Right lobe of liver (tissue), 6 donors: ENCODE results near the gene TMEM174. TPM values are rescaled to one million over a fixed set of nuclear protein-coding genes. Genes with fewer than 3 reads are reported as not detected.

Source experiments
- ATAC-seq, 4 donors: fragments of 200-7000 bp; cut with Tn5 transposase; one replicate each; pipeline ENCODE4 v1.9.1; 2020; ENCODE audit warnings: mild to moderate bottlenecking in 4 of 4, moderate library complexity in 4 of 4
- DNase-seq, 3 donors: peaks; one replicate each; pipeline ENCODE4 v3.0.0-alpha.2; 2020
- H3K27ac ChIP-seq, 3 donors: fragments of 200-600 bp; one replicate each; pipeline ENCODE4 v1.8.0; 2022
- H3K27me3 ChIP-seq, 2 donors: fragments of 200-600 bp; one replicate each; pipeline ENCODE4 v1.8.0; 2022
- H3K36me3 ChIP-seq, 4 donors: fragments of 200-600 bp; sonication (generic) in 1 of 4; one replicate each; pipeline versions ENCODE4 v1.5.1 to v1.8.0; 2017 to 2022; ENCODE audit warnings: control low read depth in 1 of 4
- H3K4me1 ChIP-seq, 4 donors: fragments of 200-600 bp; sonication (generic) in 1 of 4; one replicate each; pipeline versions ENCODE4 v1.5.1 to v1.8.0; 2017 to 2022; ENCODE audit warnings: control low read depth in 1 of 4
- H3K4me3 ChIP-seq, 3 donors: fragments of 200-600 bp; one replicate each; pipeline ENCODE4 v1.8.0; 2022
- H3K9me3 ChIP-seq, 4 donors: fragments of 200-600 bp; sonication (generic) in 1 of 4; one replicate each; pipeline versions ENCODE4 v1.5.1 to v1.8.0; 2017 to 2022; ENCODE audit warnings: control low read depth in 1 of 4
- CTCF ChIP-seq, 4 donors: fragments of 200-600 bp in 3 of 4; fragments of 450-650 bp in 1 of 4; IDR thresholded peaks; one replicate each; pipeline versions ENCODE4 v1.5.1 to v1.8.0; 2016 to 2022; ENCODE audit warnings: antibody characterized with exemption in 4 of 4, mild to moderate bottlenecking in 2 of 4
- POLR2A ChIP-seq: fragments of 450-650 bp; IDR thresholded peaks from one replicate; pipeline ENCODE4 v1.6.1; 2017; ENCODE audit warnings: antibody characterized with exemption, mild to moderate bottlenecking
- WGBS: methylation state at CpG from one replicate; pipeline ENCODE4 v1.1.6; 2018; ENCODE audit warnings: low coverage, low lambda C conversion rate; ENCODE audit not compliant: insufficient coverage; ENCODE audit errors: missing lambda C conversion rate; 5-methylcytosine and 5-hydroxymethylcytosine counted together
- intact Hi-C, 2 donors: fragments of 100-400 bp; cut with DNase I; formaldehyde crosslinking; loops; one replicate each; pipeline versions ENCODE4 v1.11.2 to v1.14.1; 2022
- total RNA-seq, 6 experiments: library from RNA; depleted of rRNA in 2 of 6; stranded (reverse); fragments of >200 nt in 2 of 6; fragmentation: NEBNext Ultra II Directional in 3 of 6; extraction: Animal tissue kit (Norgen Biotek cat#: 25700) in 3 of 6; gene quantifications; one replicate each; pipeline versions ENCODE4 v1.1.0 to v1.2.4, GENCODE V29; 2016 to 2023
- donor health status: DM: no; HTN: yes; CAD: no.
- donor health status: DM: no; HTN: no; CAD: no.
- donor health status: DM: no; HTN: no; CAD: no.
- donor health status: DM: no; HTN: yes; CAD: no.
- donor health status: DM: no; HTN: yes; CAD: no.

The TMEM174 gene
- total RNA-seq, 6 experiments from 2014 or later: not detected

- intact Hi-C loops: loop anchor here in 1 of 2 donors (10.0 kb wide), 1 partner anchor 81 kb away; no protein-coding TSS in a partner anchor
- H3K27me3 ChIP-seq: no peaks in the 10 kb centered on the region
- no peak for ATAC-seq
- H3K4me1 ChIP-seq: no peaks in the 10 kb centered on the region
- no peak for DNase-seq
- no peak overlapping the region for H3K27ac ChIP-seq
- 74% methylated on average over 12 of the region's 18 CpGs for WGBS
- no peaks in the 10 kb centered on the region for H3K36me3 ChIP-seq
- no peak overlapping the region for H3K4me3 ChIP-seq
- TF ChIP-seq POLR2A (no peak), CTCF (IDR thresholded peaks at IDR 0.05) (no peak)
- H3K9me3 ChIP-seq: no peaks in the 10 kb centered on the region
Measured at GRCh38 chr5:73155271-73156222, 17.4 kb upstream of the TMEM174 start.

DNA sequence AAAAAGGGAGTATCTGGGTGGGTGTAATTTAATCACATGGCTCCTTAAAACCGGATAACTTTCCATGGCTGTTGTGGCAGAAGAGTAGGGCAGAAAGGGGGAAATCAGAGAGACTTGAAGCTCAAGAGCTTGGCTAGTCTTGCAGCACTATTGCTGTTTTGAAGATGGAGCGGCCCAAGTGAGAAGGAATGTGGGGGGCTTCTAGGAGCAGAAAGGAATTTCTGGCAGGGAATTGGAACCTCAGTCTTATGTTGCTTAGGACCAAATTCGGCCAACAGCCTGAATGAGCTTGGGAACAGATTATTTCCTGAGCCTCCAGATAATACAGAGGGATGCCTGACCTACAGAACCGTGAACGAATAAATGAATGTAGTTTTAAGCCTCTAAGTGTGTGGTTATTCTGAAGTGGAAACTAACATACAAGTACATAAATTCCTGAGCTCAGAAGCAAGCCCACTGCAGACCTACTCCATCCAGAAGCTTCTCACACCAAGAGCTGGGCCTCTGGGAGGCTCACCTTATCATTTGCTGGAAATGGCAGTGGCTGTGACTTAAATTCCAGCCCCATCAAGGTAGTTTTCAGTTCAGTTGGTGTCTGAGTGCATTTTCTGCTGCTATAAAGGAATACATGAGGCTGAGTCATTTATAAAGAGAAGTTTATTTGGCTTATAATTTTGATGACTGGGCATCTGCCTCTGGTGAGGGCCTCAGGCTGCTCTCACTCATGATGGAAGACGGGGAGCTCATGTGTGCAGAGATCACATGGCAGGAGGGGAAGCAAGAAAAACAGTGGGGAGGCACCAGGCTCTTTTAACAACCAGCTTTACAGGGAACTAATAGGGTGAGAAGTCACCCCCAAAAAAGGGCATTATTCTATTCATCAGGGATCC, 15.3 kb upstream of the TMEM174 start:
- H3K27me3 ChIP-seq: no peaks in the 10 kb centered on the region
- intact Hi-C loops: loop anchor here in 1 of 2 donors (10.0 kb wide), 1 partner anchor 83 kb away; no protein-coding TSS in a partner anchor
- no peak for TF ChIP-seq CTCF (IDR thresholded peaks at IDR 0.05)
- no peak for TF ChIP-seq POLR2A
- DNase-seq: no peak
- no peaks in the 10 kb centered on the region for H3K9me3 ChIP-seq
- H3K36me3 ChIP-seq: no peaks in the 10 kb centered on the region
- ATAC-seq: no peak
- no peak overlapping the region for H3K4me3 ChIP-seq
- no peak overlapping the region for H3K27ac ChIP-seq
- no peaks in the 10 kb centered on the region for H3K4me1 ChIP-seq
- WGBS: 62% methylated on average over 4 of the region's 6 CpGs

GRCh38 chr5:73158313-73158712, 14.7 kb upstream of the TMEM174 start:
- no peaks in the 10 kb centered on the region for H3K9me3 ChIP-seq
- H3K4me1 ChIP-seq: no peaks in the 10 kb centered on the region
- no peak for TF ChIP-seq CTCF (IDR thresholded peaks at IDR 0.05)
- no peak for TF ChIP-seq POLR2A
- no peak overlapping the region for H3K27ac ChIP-seq
- no peaks in the 10 kb centered on the region for H3K27me3 ChIP-seq
- DNase-seq (no peak), ATAC-seq (no peak)
- intact Hi-C loops: loop anchor here in 1 of 2 donors (10.0 kb wide), 1 partner anchor 84 kb away; no protein-coding TSS in a partner anchor
- no peak overlapping the region for H3K4me3 ChIP-seq
- H3K36me3 ChIP-seq: no peaks in the 10 kb centered on the region
- 75% methylated on average over 4 of the region's 4 CpGs for WGBS

DNA sequence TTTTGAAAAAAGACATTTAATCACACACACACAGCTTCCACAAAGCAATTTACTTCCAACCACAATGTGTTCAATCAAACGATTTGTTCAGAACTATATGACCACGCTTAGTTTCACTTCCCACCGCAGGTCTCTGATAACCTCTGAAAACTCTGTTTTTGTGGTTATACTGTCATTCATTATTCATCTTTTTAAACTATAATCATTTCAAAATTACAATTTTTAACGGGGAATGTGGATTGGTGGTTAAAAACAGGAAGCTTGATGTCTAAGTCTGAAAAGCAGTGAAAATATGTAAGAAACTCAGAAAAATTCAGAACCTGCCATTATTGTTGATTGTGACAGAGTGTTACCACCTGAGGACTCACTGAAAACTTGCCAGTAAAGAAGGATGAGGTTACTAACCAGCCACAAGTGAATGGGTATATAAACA, 12.7 kb upstream of the TMEM174 start:
- Histone ChIP-seq H3K4me3 (no peak overlapping the region), H3K27me3 (no peaks in the 10 kb centered on the region), H3K36me3 (no peaks in the 10 kb centered on the region), H3K9me3 (no peaks in the 10 kb centered on the region), H3K4me1 (no peaks in the 10 kb centered on the region), H3K27ac (no peak overlapping the region)
- WGBS: 45% methylated on average over 4 of the region's 4 CpGs
- intact Hi-C loops: no loop called here
- TF ChIP-seq CTCF (IDR thresholded peaks at IDR 0.05) (no peak), POLR2A (no peak)
- DNase-seq (no peak), ATAC-seq (no peak)
